GM13977 (cell line): ENCODE data around the gene CACNA1C.

Source experiments
- DNase-seq: peaks from one replicate; pipeline ENCODE4 v3.0.0; 2012; ENCODE audit warnings: low spot score
- in situ Hi-C: fragments of 300-500 bp; cut with MboI; formaldehyde crosslinking; loops from one replicate; pipeline ENCODE4 v1.12.0; 2022; ENCODE audit warnings: low sequenced_read_pairs, low pct_unique_long_range_greater_than_20kb, mixed read lengths, inconsistent platforms; ENCODE audit not compliant: unreplicated experiment
- TF ChIP-seq, protein P1 (sequence below): IDR thresholded peaks from 2 replicates; pipeline ENCODE4 v1.5.1; 2012; ENCODE audit warnings: mild to moderate bottlenecking, control low read depth; ENCODE audit not compliant: insufficient read depth; ENCODE audit errors: extremely low read depth, missing control alignments

The CACNA1C gene

DNA sequence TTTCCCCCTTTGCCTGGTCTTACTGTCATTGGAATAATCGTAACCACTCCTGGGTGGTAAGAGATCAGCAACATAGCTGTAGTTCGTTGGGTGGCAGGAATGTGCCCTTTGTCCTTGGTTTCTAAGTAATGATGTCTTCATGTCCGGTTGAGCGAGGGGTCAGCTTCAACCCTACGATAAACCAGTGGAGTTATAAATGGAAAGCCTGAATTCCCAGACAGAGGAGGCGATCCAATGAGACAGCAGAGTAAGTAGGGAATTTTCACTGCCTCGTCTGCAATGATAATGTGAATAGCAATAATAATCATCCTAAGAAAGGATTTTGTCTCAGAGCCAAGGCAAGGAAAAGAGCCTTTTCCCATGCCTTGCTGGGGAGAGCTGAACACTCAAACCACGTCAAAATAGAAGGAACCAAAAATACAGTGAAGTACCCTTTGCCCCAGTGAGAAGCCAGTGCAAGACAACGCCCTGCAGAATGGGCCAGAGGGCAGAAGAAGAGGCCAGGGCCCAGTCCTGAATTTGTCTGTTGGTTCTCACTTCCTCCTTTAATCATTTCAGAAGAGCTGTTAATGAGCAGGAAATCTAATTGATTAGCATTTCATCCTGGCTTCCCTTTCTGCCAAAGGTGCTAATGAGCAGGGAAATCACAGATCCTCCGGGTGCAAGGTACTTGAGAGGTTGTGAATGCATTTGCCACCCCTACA is 330.7 kb downstream of the CACNA1C start:
- DNase-seq: no peak
- TF ChIP-seq, protein P1, sequence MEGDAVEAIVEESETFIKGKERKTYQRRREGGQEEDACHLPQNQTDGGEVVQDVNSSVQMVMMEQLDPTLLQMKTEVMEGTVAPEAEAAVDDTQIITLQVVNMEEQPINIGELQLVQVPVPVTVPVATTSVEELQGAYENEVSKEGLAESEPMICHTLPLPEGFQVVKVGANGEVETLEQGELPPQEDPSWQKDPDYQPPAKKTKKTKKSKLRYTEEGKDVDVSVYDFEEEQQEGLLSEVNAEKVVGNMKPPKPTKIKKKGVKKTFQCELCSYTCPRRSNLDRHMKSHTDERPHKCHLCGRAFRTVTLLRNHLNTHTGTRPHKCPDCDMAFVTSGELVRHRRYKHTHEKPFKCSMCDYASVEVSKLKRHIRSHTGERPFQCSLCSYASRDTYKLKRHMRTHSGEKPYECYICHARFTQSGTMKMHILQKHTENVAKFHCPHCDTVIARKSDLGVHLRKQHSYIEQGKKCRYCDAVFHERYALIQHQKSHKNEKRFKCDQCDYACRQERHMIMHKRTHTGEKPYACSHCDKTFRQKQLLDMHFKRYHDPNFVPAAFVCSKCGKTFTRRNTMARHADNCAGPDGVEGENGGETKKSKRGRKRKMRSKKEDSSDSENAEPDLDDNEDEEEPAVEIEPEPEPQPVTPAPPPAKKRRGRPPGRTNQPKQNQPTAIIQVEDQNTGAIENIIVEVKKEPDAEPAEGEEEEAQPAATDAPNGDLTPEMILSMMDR: no peak
- in situ Hi-C loops: no loop called here

DNA sequence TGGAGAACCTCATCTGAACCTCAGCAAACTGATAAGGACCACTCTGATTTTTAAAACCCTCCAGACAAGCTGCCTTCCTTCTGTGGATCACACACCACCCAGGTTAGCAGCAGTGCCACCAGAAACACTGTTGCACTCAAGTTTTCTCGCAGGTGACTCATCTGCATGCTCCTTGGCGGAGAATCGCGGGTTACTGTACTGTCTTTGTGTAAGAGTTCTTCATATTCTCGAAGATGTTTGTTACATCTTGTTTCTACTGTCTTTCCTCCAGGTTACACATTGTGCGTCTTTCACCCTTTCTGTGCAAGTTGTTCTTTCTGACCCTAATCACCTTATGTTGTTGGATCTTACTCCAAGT is 331.2 kb downstream of the CACNA1C start:
- in situ Hi-C loops: no loop called here
- TF ChIP-seq, protein P1: no peak
- no peak for DNase-seq

DNA sequence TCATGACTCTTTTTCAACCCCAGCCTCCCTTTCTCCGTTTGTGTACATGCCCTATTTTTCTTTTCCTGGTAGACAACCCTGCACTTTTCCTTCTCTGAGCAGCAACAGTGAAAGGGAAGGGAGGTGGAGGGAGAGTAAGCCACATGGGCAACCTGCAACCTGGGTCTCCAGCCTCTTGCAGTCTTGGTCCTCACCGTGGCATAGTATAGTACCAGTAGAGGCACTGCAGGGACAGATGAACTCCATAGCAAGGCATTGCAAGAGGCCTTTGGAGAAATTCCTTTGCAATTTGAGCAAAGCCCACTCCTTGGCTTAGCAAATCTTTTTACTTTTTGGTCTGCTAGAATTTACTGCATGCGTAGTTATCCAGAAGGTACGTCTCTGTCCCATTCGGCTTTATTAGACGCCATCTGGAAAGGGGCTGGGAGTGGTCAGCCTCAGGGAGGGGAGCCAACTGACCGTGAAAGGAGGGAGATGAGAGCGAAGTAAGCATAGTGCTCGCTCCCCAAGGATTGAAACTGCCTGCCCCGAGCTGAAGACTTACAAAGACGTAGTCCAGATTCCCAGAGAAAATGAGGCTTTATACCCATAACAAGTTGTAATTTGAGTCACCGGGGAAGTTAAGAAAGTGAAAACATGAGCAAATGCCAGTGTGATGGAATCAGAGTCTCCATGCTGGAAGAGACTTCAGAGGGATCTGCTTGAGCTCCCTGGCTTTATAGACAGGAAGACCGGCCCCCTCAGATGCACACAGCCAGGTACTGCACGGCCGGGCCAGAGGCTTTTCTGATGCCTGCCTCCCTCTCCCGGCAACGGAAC is 332.0 kb downstream of the CACNA1C start:
- TF ChIP-seq, protein P1: no peak
- in situ Hi-C loops: no loop called here
- no peak for DNase-seq

DNA sequence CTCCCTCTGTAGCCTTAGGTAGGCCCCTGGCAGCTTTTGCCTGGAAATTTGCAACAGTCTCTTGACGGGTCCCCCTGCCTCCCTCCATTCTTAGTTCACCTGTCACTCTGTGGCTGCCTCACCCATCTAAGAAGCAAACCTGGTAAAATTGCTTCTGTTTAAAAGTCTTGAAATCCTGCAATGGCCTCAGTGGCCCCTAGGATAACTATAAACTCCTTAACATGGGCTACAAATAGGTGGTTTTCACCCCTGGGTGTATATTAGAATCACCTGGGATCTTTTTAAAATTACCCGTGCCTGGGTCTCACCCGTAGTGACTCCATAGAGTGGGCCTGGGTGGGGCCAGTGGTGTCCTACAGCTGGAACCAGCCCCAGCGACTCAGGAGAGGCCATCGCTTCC is 332.7 kb downstream of the CACNA1C start:
- DNase-seq: no peak

DNA sequence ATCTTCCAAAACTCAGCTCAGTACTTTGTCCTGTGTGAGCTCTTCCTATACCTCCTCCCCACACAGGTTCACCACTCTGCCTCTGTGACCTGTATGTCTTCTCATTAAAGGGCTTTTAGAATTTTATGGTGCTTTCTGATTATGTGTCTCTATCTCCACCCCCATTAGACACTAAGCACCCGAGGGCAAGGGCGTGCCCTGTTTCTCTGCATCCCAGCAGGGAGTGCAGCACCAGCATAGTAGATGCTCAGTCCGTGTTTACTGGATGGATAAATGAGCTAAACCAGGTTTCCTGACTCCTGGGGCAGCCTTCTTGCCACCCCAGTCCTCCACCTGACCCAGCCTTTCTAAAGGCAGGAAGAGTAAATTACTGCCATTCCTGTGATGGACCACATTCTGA is 333.8 kb downstream of the CACNA1C start:
- TF ChIP-seq, protein P1: no peak
- no peak for DNase-seq
- in situ Hi-C loops: no loop called here

More for the DNA sequence above, 332.7 kb downstream of the CACNA1C start:
- in situ Hi-C loops: no loop called here
- TF ChIP-seq, protein P1: no peak

DNA sequence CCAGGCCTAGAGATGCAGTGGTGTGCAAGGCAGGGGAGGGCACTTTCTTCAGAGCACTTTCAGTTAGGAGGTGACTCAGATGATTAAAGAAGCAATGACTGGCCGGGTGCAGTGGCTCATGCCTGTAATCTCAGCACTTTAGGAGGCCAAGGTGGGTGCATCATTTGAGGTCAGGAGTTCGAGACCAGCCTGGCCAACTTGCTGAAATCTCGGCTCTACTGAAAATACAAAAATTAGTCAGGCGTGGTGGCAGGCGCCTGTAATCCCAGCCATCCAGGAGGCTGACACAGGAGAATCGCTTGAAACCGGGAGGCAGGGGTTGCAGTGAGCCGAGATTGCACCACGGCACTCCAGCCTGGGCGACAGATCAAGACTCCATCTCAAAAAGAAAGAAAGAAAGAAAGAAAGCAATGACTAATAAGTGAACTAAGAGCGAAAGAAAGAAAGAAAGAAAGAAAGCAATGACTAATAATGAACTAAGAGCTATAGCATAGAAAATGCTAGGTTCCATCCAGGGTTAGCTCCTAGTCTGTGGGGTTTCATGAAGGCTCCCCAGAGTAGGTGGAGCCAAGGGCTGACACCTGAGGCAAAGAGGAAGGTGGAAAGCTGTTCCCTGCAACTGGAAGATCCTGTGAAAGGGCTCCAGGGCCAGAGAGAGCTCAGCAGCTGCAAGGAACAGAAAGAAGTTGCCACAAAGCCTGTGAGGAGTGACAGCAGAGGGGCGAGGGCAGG is 334.5 kb downstream of the CACNA1C start:
- peak; percentile 40 for DNase-seq
- TF ChIP-seq, protein P1: no peak
- in situ Hi-C loops: no loop called here
